H1 (cell line): ENCODE data around the gene CELF2. TPM values are rescaled to one million over a fixed set of nuclear protein-coding genes. Genes with fewer than 3 reads are reported as not detected.

Experiments
- CTCF ChIA-PET: fragments of 300-600 bp; sonication (Branson Sonifier 250); formaldehyde crosslinking; loops from one replicate; lab custom pipeline; 2021; ENCODE audit not compliant: partially characterized antibody; lab: Charles Lee
- POLR2A ChIA-PET: fragments of 300-600 bp; sonication (Branson Sonifier 250); formaldehyde crosslinking; loops from one replicate; lab custom pipeline; 2021; ENCODE audit warnings: inconsistent platforms; ENCODE audit not compliant: partially characterized antibody; lab: Charles Lee
- DNase-seq, 2 experiments: peaks; one replicate each; pipeline versions ENCODE4 v3.0.0 to v3.0.0-alpha.2; 2010 to 2022; ENCODE audit warnings: low spot score in 2 of 2, low read depth in 1 of 2, mixed read lengths in 1 of 2
- FAIRE-seq: peaks from 2 replicates; lab custom pipeline; 2011; peaks lifted over from hg19 to GRCh38; lab: Jason Lieb, UNC
- H2AFZ ChIP-seq: 2 replicates; pipeline ENCODE4 v1.8.1; 2012; ENCODE audit warnings: low read length, inconsistent platforms
- H2AK5ac ChIP-seq: 2 replicates; pipeline ENCODE4 v1.6.1; 2013; ENCODE audit warnings: low read depth, low read length
- H2BK120ac ChIP-seq: replicated peaks from 2 replicates; pipeline ENCODE3; 2013; ENCODE audit warnings: low read depth, low read length, inconsistent platforms
- H2BK12ac ChIP-seq: 2 replicates; pipeline ENCODE4 v1.6.1; 2013; ENCODE audit warnings: low read depth, low read length
- H2BK15ac ChIP-seq: 2 replicates; pipeline ENCODE4 v1.6.1; 2013; ENCODE audit warnings: low read length
- H2BK20ac ChIP-seq: 2 replicates; pipeline ENCODE4 v1.6.1; 2013; ENCODE audit warnings: low read length
- H2BK5ac ChIP-seq: 2 replicates; pipeline ENCODE4 v1.6.1; 2013; ENCODE audit warnings: low read depth, low read length
- H3K14ac ChIP-seq: 2 replicates; pipeline ENCODE4 v1.6.1; 2013; ENCODE audit warnings: inconsistent platforms; ENCODE audit not compliant: insufficient read length
- H3K18ac ChIP-seq: 2 replicates; pipeline ENCODE4 v1.6.1; 2013; ENCODE audit warnings: low read length; ENCODE audit errors: extremely low read depth
- H3K23ac ChIP-seq: 2 replicates; pipeline ENCODE4 v1.6.1; 2013; ENCODE audit warnings: inconsistent platforms; ENCODE audit not compliant: insufficient read length
- H3K23me2 ChIP-seq: 2 replicates; pipeline ENCODE4 v1.6.1; 2013; ENCODE audit warnings: low read depth, low read length
- H3K27ac ChIP-seq: 2 replicates; pipeline ENCODE4 v1.6.1; 2011; ENCODE audit warnings: low read depth, low read length, inconsistent platforms
- H3K27me3 ChIP-seq, 4 experiments: replicated peaks in 1 of 4; 1 replicate in 1 of 4; 2 replicates in 3 of 4; pipeline versions ENCODE4 v1.6.1 to v1.8.1; 2011 to 2013; ENCODE audit warnings: low read length in 3 of 4, mild to moderate bottlenecking in 3 of 4, inconsistent platforms in 2 of 4, mixed read lengths in 2 of 4, moderate library complexity in 1 of 4; ENCODE audit not compliant: control insufficient read depth in 3 of 4, insufficient read depth in 3 of 4; ENCODE audit errors: extremely low read depth in 1 of 4
- H3K36me3 ChIP-seq, 4 experiments: 2 replicates each; pipeline versions ENCODE4 v1.6.1 to v1.8.1; 2011 to 2013; ENCODE audit warnings: mild to moderate bottlenecking in 4 of 4, low read length in 3 of 4, moderate library complexity in 2 of 4, control low read depth in 1 of 4, inconsistent platforms in 1 of 4; ENCODE audit not compliant: insufficient read depth in 4 of 4, control insufficient read depth in 2 of 4
- H3K4ac ChIP-seq: replicated peaks from 2 replicates; pipeline ENCODE3; 2013; ENCODE audit warnings: low read length, low read depth, mixed read lengths, inconsistent platforms; ENCODE audit not compliant: insufficient read length
- H3K4me1 ChIP-seq, 4 experiments: replicated peaks in 1 of 4; 1 replicate in 1 of 4; 2 replicates in 3 of 4; pipeline versions ENCODE4 v1.6.1 to v1.8.1; 2011 to 2013; ENCODE audit warnings: low read length in 3 of 4, inconsistent platforms in 2 of 4, mixed read lengths in 1 of 4; ENCODE audit not compliant: insufficient read depth in 4 of 4, control insufficient read depth in 3 of 4
- H3K4me2 ChIP-seq, 2 experiments: 2 replicates each; pipeline versions ENCODE4 v1.6.1 to v1.8.1; 2011 to 2013; ENCODE audit warnings: low read depth in 2 of 2, low read length in 2 of 2, control low read depth in 1 of 2, inconsistent platforms in 1 of 2, mild to moderate bottlenecking in 1 of 2; ENCODE audit not compliant: insufficient read depth in 1 of 2
- H3K4me3 ChIP-seq, 4 experiments: fragments of 200-600, 300-600 bp in 1 of 4; sonication (generic), shearing (Covaris generic), sonication (Bioruptor Twin) in 1 of 4; 2 replicates each; pipeline versions ENCODE4 v1.5.1 to v1.8.1; 2011 to 2016; ENCODE audit warnings: low read length in 4 of 4, low read depth in 3 of 4, control low read depth in 2 of 4, inconsistent platforms in 2 of 4, mild to moderate bottlenecking in 2 of 4, mixed read lengths in 1 of 4, moderate library complexity in 1 of 4; ENCODE audit not compliant: insufficient read depth in 2 of 4; ENCODE audit errors: extremely low read depth in 1 of 4
- H3K56ac ChIP-seq: replicated peaks from 2 replicates; pipeline ENCODE3; 2013; ENCODE audit warnings: low read depth, mild to moderate bottlenecking, mixed read lengths, low read length, inconsistent platforms; ENCODE audit not compliant: insufficient read length
- H3K79me1 ChIP-seq: 2 replicates; pipeline ENCODE4 v1.6.1; 2013; ENCODE audit warnings: low read depth, low read length, control low read depth
- H3K79me2 ChIP-seq, 2 experiments: 2 replicates each; pipeline versions ENCODE4 v1.6.1 to v1.8.1; 2012 to 2013; ENCODE audit warnings: low read length in 2 of 2, mild to moderate bottlenecking in 2 of 2, inconsistent platforms in 1 of 2; ENCODE audit not compliant: insufficient read depth in 2 of 2, control insufficient read depth in 1 of 2
- H3K9ac ChIP-seq, 4 experiments: replicated peaks in 1 of 4; 1 replicate in 1 of 4; 2 replicates in 3 of 4; pipeline versions ENCODE4 v1.6.1 to v1.8.1; 2011 to 2013; ENCODE audit warnings: low read depth in 3 of 4, low read length in 3 of 4, control low read depth in 2 of 4, mild to moderate bottlenecking in 2 of 4, moderate library complexity in 2 of 4, inconsistent platforms in 1 of 4; ENCODE audit errors: extremely low read depth in 1 of 4
- H3K9me3 ChIP-seq, 2 experiments: 2 replicates each; pipeline versions ENCODE4 v1.6.1 to v1.8.1; 2012 to 2013; ENCODE audit warnings: mild to moderate bottlenecking in 2 of 2, moderate library complexity in 2 of 2, control low read depth in 1 of 2, inconsistent platforms in 1 of 2, low read depth in 1 of 2, low read length in 1 of 2, mixed read lengths in 1 of 2; ENCODE audit not compliant: insufficient read depth in 2 of 2
- H4K20me1 ChIP-seq, 2 experiments: replicated peaks in 1 of 2; 2 replicates each; pipeline versions ENCODE3 to v1.8.1; 2011 to 2013; ENCODE audit warnings: inconsistent platforms in 2 of 2, low read length in 2 of 2, mild to moderate bottlenecking in 1 of 2; ENCODE audit not compliant: insufficient read depth in 2 of 2, control insufficient read depth in 1 of 2
- H4K5ac ChIP-seq: 2 replicates; pipeline ENCODE4 v1.6.1; 2013; ENCODE audit warnings: low read length, low read depth, mixed read lengths, inconsistent platforms; ENCODE audit not compliant: insufficient read length
- H4K8ac ChIP-seq: 2 replicates; pipeline ENCODE4 v1.8.0; 2013; ENCODE audit warnings: mild to moderate bottlenecking, moderate library complexity, low read length, inconsistent platforms; ENCODE audit not compliant: insufficient read depth; ENCODE audit errors: extremely low read depth
- H4K91ac ChIP-seq: replicated peaks from 2 replicates; pipeline ENCODE3; 2013; ENCODE audit warnings: low read length, mixed read lengths, inconsistent platforms; ENCODE audit not compliant: insufficient read length
- CREB1 ChIP-seq: IDR thresholded peaks from 2 replicates; pipeline ENCODE4 v1.6.1; 2012; ENCODE audit warnings: inconsistent platforms
- GABPA ChIP-seq: IDR thresholded peaks from 2 replicates; pipeline ENCODE4 v1.6.1; 2011; ENCODE audit warnings: mild to moderate bottlenecking, low read length, moderate library complexity, borderline replicate concordance; ENCODE audit not compliant: insufficient read depth
- MAFK ChIP-seq: IDR thresholded peaks from 2 replicates; pipeline ENCODE4 v1.6.1; 2012; ENCODE audit warnings: low read depth, mild to moderate bottlenecking, improper control_type of control experiment, low read length
- RXRA ChIP-seq: IDR thresholded peaks from 2 replicates; pipeline ENCODE4 v1.6.1; 2011; ENCODE audit warnings: low read depth, mild to moderate bottlenecking, low read length, moderate library complexity; ENCODE audit not compliant: insufficient read depth
- SP1 ChIP-seq: IDR thresholded peaks from 2 replicates; pipeline ENCODE4 v1.6.1; 2011; ENCODE audit warnings: low read depth, low read length
- YY1 ChIP-seq: IDR thresholded peaks from 2 replicates; pipeline ENCODE4 v1.6.1; 2011; ENCODE audit warnings: low read depth, mild to moderate bottlenecking, low read length
- ZNF274 ChIP-seq: IDR thresholded peaks from 2 replicates; pipeline ENCODE4 v1.7.0; 2012; ENCODE audit warnings: low read length, borderline replicate concordance; ENCODE audit errors: extremely low read depth
- WGBS, 2 experiments: shearing (Covaris generic) in 1 of 2; methylation state at CpG; one replicate each; pipeline versions ENCODE4 v1.1.6 to v1.1.7; 2013 to 2015; ENCODE audit warnings: low lambda C conversion rate in 2 of 2, mixed read lengths in 2 of 2, inconsistent platforms in 1 of 2, low coverage in 1 of 2, missing lambda C conversion rate in 1 of 2; ENCODE audit not compliant: insufficient replicate concordance in 2 of 2, insufficient coverage in 1 of 2, insufficient read length in 1 of 2; ENCODE audit errors: extremely low coverage in 1 of 2, missing lambda C conversion rate in 1 of 2; 5-methylcytosine and 5-hydroxymethylcytosine counted together
- polyA plus RNA-seq, 7 experiments: library from polyadenylated mRNA; depleted of rRNA in 3 of 7; stranded (reverse) in 5 of 7; unstranded in 2 of 7; fragments of >200 nt in 5 of 7; fragments of 200-250 nt in 2 of 7; gene quantifications; 1 replicate in 5 of 7; 2 replicates in 1 of 7; 4 replicates in 1 of 7; pipeline versions ENCODE4 v1.2.1 to v1.2.3, GENCODE V29; 2011 to 2013; ENCODE audit warnings: missing spikeins in 2 of 7, mixed read lengths in 2 of 7
- total RNA-seq: library from RNA; stranded (reverse); fragmentation: NEBNext Ultra II Directional; extraction: Animal tissue kit (Norgen Biotek cat#: 25700); gene quantifications from 2 replicates; pipeline ENCODE4 v1.2.1, GENCODE V29; 2021
- TF ChIP-seq, protein P1 (sequence below): IDR thresholded peaks from 2 replicates; pipeline ENCODE4 v1.6.1; 2012; ENCODE audit warnings: inconsistent platforms

CELF2 gene
- total and polyA plus RNA-seq, 2 of the 8 experiments (the other 6 are each of a cell fraction or from before 2014, with no cell fraction given) = 18.3 to 22.7 TPM

DNA sequence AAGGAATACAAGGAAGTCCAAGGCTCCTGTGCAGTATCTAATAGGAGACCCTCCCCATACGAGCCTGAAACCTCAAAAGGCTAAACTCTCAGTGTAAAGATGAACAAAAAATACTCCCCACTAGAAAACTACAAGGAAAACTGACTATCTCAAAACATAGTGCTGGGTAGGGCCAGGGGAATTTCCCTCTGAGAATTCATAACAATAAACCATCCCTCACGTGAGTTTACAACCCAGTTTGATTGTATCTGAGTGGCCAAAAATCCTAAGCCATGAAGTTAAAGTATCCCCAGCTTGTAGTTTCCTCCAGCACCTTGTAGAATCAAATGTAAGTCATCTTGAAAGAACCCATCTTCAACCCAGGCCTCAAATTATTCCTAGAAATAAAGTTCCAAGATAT is 293.4 kb downstream of the CELF2 start:
- WGBS, 2 experiments = 87% methylated on average over 2 of the region's 2 CpGs; no CpG with 5 or more reads in 1 of the 2 experiments
- Histone ChIP-seq H4K8ac (no peak overlapping the region), H3K79me2 (no peaks in the 10 kb centered on the region), H2BK12ac (no peak overlapping the region), H2AK5ac (no peak overlapping the region), H2BK20ac (no peak overlapping the region), H3K23ac (no peak overlapping the region), H4K20me1 (no peaks in the 10 kb centered on the region), H3K23me2 (no peaks in the 10 kb centered on the region), H2BK5ac (no peak overlapping the region), H3K18ac (no peak overlapping the region), H3K27me3 (no peaks in the 10 kb centered on the region), H3K4me2 (no peak overlapping the region), H3K14ac (no peak overlapping the region), H4K91ac (no peak overlapping the region), H3K56ac (no peak overlapping the region), H4K5ac (no peak overlapping the region), H3K9ac (no peak overlapping the region), H3K4me3 (no peak overlapping the region), H3K9me3 (peaks cover 9 to 14% of the 10 kb centered on the region in 2 experiments), H3K4me1 (no peaks in the 10 kb centered on the region), H3K4ac (no peak overlapping the region), H2BK120ac (no peak overlapping the region), H3K79me1 (no peaks in the 10 kb centered on the region), H2AFZ (no peak overlapping the region), H3K36me3 (peaks cover 0 to 3% (median 0%) of the 10 kb centered on the region in 4 experiments; a peak in 3 of 8 replicates), H2BK15ac (no peak overlapping the region), H3K27ac (no peak overlapping the region)
- ChIA-PET CTCF (interaction anchor here (1.0 to 1.9 kb wide), 3 partner anchors 8 to 97 kb away, joined by 3 to 4 read pairs (median 4); no protein-coding TSS in a partner anchor), POLR2A (no interaction called here)
- FAIRE-seq (no peak), DNase-seq (no peak)
- no peak for TF ChIP-seq GABPA
- no peak for TF ChIP-seq ZNF274
- TF ChIP-seq CREB1 = no peak
- TF ChIP-seq YY1 = no peak
- TF ChIP-seq RXRA = no peak
- TF ChIP-seq MAFK = no peak
- no peak for TF ChIP-seq SP1
- TF ChIP-seq, protein P1, sequence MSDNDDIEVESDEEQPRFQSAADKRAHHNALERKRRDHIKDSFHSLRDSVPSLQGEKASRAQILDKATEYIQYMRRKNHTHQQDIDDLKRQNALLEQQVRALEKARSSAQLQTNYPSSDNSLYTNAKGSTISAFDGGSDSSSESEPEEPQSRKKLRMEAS = no peak
